ENCODE data around the gene CEP70. TPM values are rescaled to one million over a fixed set of nuclear protein-coding genes. Genes with fewer than 3 reads are reported as not detected.
"Not testable (repeated sequence)": the region's sequence is repeated elsewhere in the genome, so short reads cannot be mapped to it uniquely, and the experiment has no call there.

The CEP70 gene
- total RNA-seq, 4 donors from 2014 or later = 11.2 to 57.8 (median 23.0) TPM

GRCh38 chr3:138544546-138544945 lies 49.5 kb downstream of the CEP70 start:
- peaks cover 0 to 60% (median 0%) of the 10 kb centered on the region in 3 donors for H3K36me3 ChIP-seq

GRCh38 chr3:138542977-138543376 lies 51.1 kb downstream of the CEP70 start:
- Histone ChIP-seq H3K36me3 (peaks cover 0 to 46% (median 0%) of the 10 kb centered on the region in 3 donors), H3K9me3 (peaks cover 0 to 32% (median 6%) of the 10 kb centered on the region in 4 donors), H3K4me1 (no peaks in the 10 kb centered on the region)

More at GRCh38 chr3:138544546-138544945, 49.5 kb downstream of the CEP70 start:
- Histone ChIP-seq H3K4me1 (no peaks in the 10 kb centered on the region), H3K4me3 (no peak overlapping the region), H3K9me3 (peaks cover 0 to 39% (median 4%) of the 10 kb centered on the region in 4 donors), H3K27me3 (no peaks in the 10 kb centered on the region), H3K27ac (no peak overlapping the region)
- DNase-seq = no peak
- TF ChIP-seq CTCF (IDR thresholded peaks at IDR 0.05) (no peak), POLR2A (IDR thresholded peaks at IDR 0.05) (no peak)

GRCh38 chr3:138539352-138539751 lies 54.7 kb downstream of the CEP70 start:
- Histone ChIP-seq H3K4me1 (no peaks in the 10 kb centered on the region), H3K9me3 (peaks cover 0 to 15% (median 6%) of the 10 kb centered on the region in 4 donors), H3K27me3 (no peaks in the 10 kb centered on the region), H3K27ac (no peak overlapping the region), H3K4me3 (no peak overlapping the region), H3K36me3 (peaks cover 0 to 25% (median 0%) of the 10 kb centered on the region in 3 donors)
- TF ChIP-seq POLR2A (IDR thresholded peaks at IDR 0.05) (no peak), CTCF (IDR thresholded peaks at IDR 0.05) (no peak)
- DNase-seq = no peak

More at GRCh38 chr3:138542977-138543376, 51.1 kb downstream of the CEP70 start:
- H3K4me3 ChIP-seq = no peak overlapping the region
- no peak overlapping the region for H3K27ac ChIP-seq
- TF ChIP-seq CTCF (IDR thresholded peaks at IDR 0.05) = no peak
- TF ChIP-seq POLR2A (IDR thresholded peaks at IDR 0.05) = no peak
- no peaks in the 10 kb centered on the region for H3K27me3 ChIP-seq
- DNase-seq = no peak

- H3K4me1 ChIP-seq, H3K27me3 ChIP-seq, H3K27ac ChIP-seq, H3K4me3 ChIP-seq, DNase-seq: not testable (repeated sequence)
- H3K36me3 ChIP-seq = peaks cover 0 to 24% (median 0%) of the 10 kb centered on the region in 3 donors
- peaks cover 0 to 12% (median 5%) of the 10 kb centered on the region in 4 donors for H3K9me3 ChIP-seq
Observed at GRCh38 chr3:138521445-138521844, 72.6 kb downstream of the CEP70 start.

GRCh38 chr3:138513090-138513843 lies 80.8 kb downstream of the CEP70 start:
- Histone ChIP-seq H3K9me3 (peaks cover 0 to 10% (median 4%) of the 10 kb centered on the region in 4 donors), H3K4me1 (no peaks in the 10 kb centered on the region), H3K27ac (no peak overlapping the region), H3K36me3 (peaks cover 0 to 8% (median 0%) of the 10 kb centered on the region in 3 donors), H3K4me3 (no peak overlapping the region), H3K27me3 (no peaks in the 10 kb centered on the region)
- DNase-seq = no peak
- no peak for TF ChIP-seq CTCF (IDR thresholded peaks at IDR 0.05)
- TF ChIP-seq POLR2A (IDR thresholded peaks at IDR 0.05) = no peak

- no peak for DNase-seq
- Histone ChIP-seq H3K4me3 (no peak overlapping the region), H3K4me1 (no peaks in the 10 kb centered on the region), H3K27ac (no peak overlapping the region), H3K9me3 (no peaks in the 10 kb centered on the region), H3K36me3 (no peaks in the 10 kb centered on the region), H3K27me3 (no peaks in the 10 kb centered on the region)
- TF ChIP-seq CTCF (IDR thresholded peaks at IDR 0.05) = no peak
- TF ChIP-seq POLR2A (IDR thresholded peaks at IDR 0.05) = no peak
Observed at GRCh38 chr3:138511945-138512344, 82.1 kb downstream of the CEP70 start.
